GM19193 (cell line): ENCODE measurements around the gene AHI1.

ENCODE experiments used
- POLR2A ChIP-seq: IDR thresholded peaks from 4 replicates; pipeline ENCODE4 v1.6.1; 2011; ENCODE audit not compliant: insufficient read depth, insufficient read length; ENCODE audit errors: extremely low read depth

The AHI1 gene

GRCh38 chr6:135493218-135493961 is 4.2 kb downstream of the AHI1 start:
- TF ChIP-seq POLR2A, result no peak

GRCh38 chr6:135490381-135490780 is 7.2 kb downstream of the AHI1 start:
- no peak for TF ChIP-seq POLR2A

GRCh38 chr6:135488023-135488422 is 9.5 kb downstream of the AHI1 start:
- TF ChIP-seq POLR2A, result no peak

GRCh38 chr6:135481783-135482369 is 15.7 kb downstream of the AHI1 start:
- no peak for TF ChIP-seq POLR2A

GRCh38 chr6:135479601-135480000 is 17.9 kb downstream of the AHI1 start:
- no peak for TF ChIP-seq POLR2A

- no peak for TF ChIP-seq POLR2A
Measured at GRCh38 chr6:135478626-135479025, 18.9 kb downstream of the AHI1 start.

GRCh38 chr6:135475292-135475886 is 22.2 kb downstream of the AHI1 start:
- TF ChIP-seq POLR2A, result no peak

GRCh38 chr6:135474362-135474761 is 23.2 kb downstream of the AHI1 start:
- no peak for TF ChIP-seq POLR2A

- TF ChIP-seq POLR2A, result no peak
Measured at GRCh38 chr6:135465903-135466302, 31.6 kb downstream of the AHI1 start.

- no peak for TF ChIP-seq POLR2A
Measured at GRCh38 chr6:135465307-135465706, 32.2 kb downstream of the AHI1 start.

GRCh38 chr6:135464634-135465033 is 32.9 kb downstream of the AHI1 start:
- TF ChIP-seq POLR2A, result no peak

GRCh38 chr6:135461208-135461607 is 36.3 kb downstream of the AHI1 start:
- TF ChIP-seq POLR2A, result no peak

GRCh38 chr6:135458051-135458450 is 39.5 kb downstream of the AHI1 start:
- no peak for TF ChIP-seq POLR2A

GRCh38 chr6:135451617-135452190 is 45.8 kb downstream of the AHI1 start:
- no peak for TF ChIP-seq POLR2A

GRCh38 chr6:135449246-135449645 is 48.3 kb downstream of the AHI1 start:
- TF ChIP-seq POLR2A, result no peak
